ENCODE results near the gene STX16. TPM values are rescaled to one million over a fixed set of nuclear protein-coding genes. Genes with fewer than 3 reads are reported as not detected.

Gene STX16
- polyA plus RNA-seq, 1 experiment: 39.7 TPM

GRCh38 chr20:58649288-58650180, 1.5 kb upstream of the STX16 start:
- CTCF ChIA-PET: interaction anchor here (0.7 to 6.2 kb wide), 5 partner anchors 9 to 404 kb away, joined by 3 to 42 read pairs (median 3); no protein-coding TSS in a partner anchor
- no peak for DNase-seq (ENCODE audit: low read depth)
- POLR2A ChIA-PET: interaction anchor here (0.6 kb wide), 1 partner anchor 16 kb away, joined by 13 read pairs; no protein-coding TSS in a partner anchor
- peak overlapping the region; percentile 8; the same call in 1 of the 2 replicates for H3K4me3 ChIP-seq (ENCODE audit: low read depth, low read length)
- H3K27me3 ChIP-seq (ENCODE audit: control insufficient read depth, insufficient read depth, low read length): no peaks in the 10 kb centered on the region
- no peaks in the 10 kb centered on the region for H3K36me3 ChIP-seq (ENCODE audit: control insufficient read depth, insufficient read depth, low read length)
- TF ChIP-seq CTCF (IDR thresholded peaks at IDR 0.05; ENCODE audit: insufficient read depth, low read depth, low read length): no peak

- no peak for DNase-seq (ENCODE audit: low read depth)
- ChIA-PET CTCF (interaction anchor here (0.9 to 6.2 kb wide), 10 partner anchors 10 to 424 kb away, joined by 3 to 42 read pairs (median 4); no protein-coding TSS in a partner anchor), POLR2A (interaction anchor here (0.6 kb wide), 2 partner anchors 126 to 229 kb away, joined by 4 to 7 read pairs; no protein-coding TSS in a partner anchor)
- TF ChIP-seq CTCF (IDR thresholded peaks at IDR 0.05; ENCODE audit: insufficient read depth, low read depth, low read length): no peak; the same call in 1 of the 2 replicates
- Histone ChIP-seq H3K27me3 (ENCODE audit: control insufficient read depth, insufficient read depth, low read length) (no peaks in the 10 kb centered on the region), H3K36me3 (ENCODE audit: control insufficient read depth, insufficient read depth, low read length) (no peaks in the 10 kb centered on the region), H3K4me3 (ENCODE audit: low read depth, low read length) (peak overlapping the region; percentile 80)
Measured at GRCh38 chr20:58650181-58650775, 805 bp upstream of the STX16 start.

- TF ChIP-seq CTCF (IDR thresholded peaks at IDR 0.05; ENCODE audit: insufficient read depth, low read depth, low read length): no peak
- ChIA-PET CTCF (interaction anchor here (0.7 to 6.2 kb wide), 21 partner anchors 9 to 804 kb away, joined by 3 to 42 read pairs (median 4); partner anchors contain the start of gene GNAS), POLR2A (interaction anchor here (0.6 to 0.8 kb wide), 2 partner anchors 170 to 235 kb away, joined by 4 to 16 read pairs; no protein-coding TSS in a partner anchor)
- Histone ChIP-seq H3K27me3 (ENCODE audit: control insufficient read depth, insufficient read depth, low read length) (no peaks in the 10 kb centered on the region), H3K4me3 (ENCODE audit: low read depth, low read length) (peak overlapping the region; percentile 80), H3K36me3 (ENCODE audit: control insufficient read depth, insufficient read depth, low read length) (no peaks in the 10 kb centered on the region)
- no peak for DNase-seq (ENCODE audit: low read depth)
Measured at GRCh38 chr20:58651559-58651945, 469 bp downstream of the STX16 start.

GRCh38 chr20:58651946-58652605, 993 bp downstream of the STX16 start:
- Histone ChIP-seq H3K27me3 (ENCODE audit: control insufficient read depth, insufficient read depth, low read length) (no peaks in the 10 kb centered on the region), H3K4me3 (ENCODE audit: low read depth, low read length) (peak overlapping the region; percentile 80), H3K36me3 (ENCODE audit: control insufficient read depth, insufficient read depth, low read length) (no peaks in the 10 kb centered on the region)
- no peak for DNase-seq (ENCODE audit: low read depth)
- ChIA-PET POLR2A (interaction anchor here (0.6 to 0.8 kb wide), 3 partner anchors 139 to 235 kb away, joined by 3 to 16 read pairs (median 3); no protein-coding TSS in a partner anchor), CTCF (interaction anchor here (0.6 to 6.2 kb wide), 12 partner anchors 15 to 947 kb away, joined by 3 to 42 read pairs (median 4); no protein-coding TSS in a partner anchor)
- 0 out of 2 replicates have a peak, but pooled peaks have one; percentile 14 for TF ChIP-seq CTCF (IDR thresholded peaks at IDR 0.05; ENCODE audit: insufficient read depth, low read depth, low read length)

All from BJ (cell line).